Effector memory CD4-positive, alpha-beta T cell (primary cell): Measurements from ENCODE around the gene SEMA5A.

Experiments
- DNase-seq, 3 donors: peaks; one replicate each; pipeline ENCODE4 v3.0.0-alpha.2; 2020
- H3K27ac ChIP-seq: 2 replicates; pipeline ENCODE4 v1.7.0; 2013; ENCODE audit warnings: mild to moderate bottlenecking, low read length, moderate library complexity; ENCODE audit not compliant: insufficient read depth, poor library complexity, severe bottlenecking
- H3K27me3 ChIP-seq: replicated peaks from 2 replicates; pipeline ENCODE4 v1.7.0; 2013; ENCODE audit warnings: mild to moderate bottlenecking, low read length; ENCODE audit not compliant: insufficient read depth, control insufficient read depth, poor library complexity, severe bottlenecking
- H3K36me3 ChIP-seq: 2 replicates; pipeline ENCODE4 v1.7.0; 2013; ENCODE audit warnings: mild to moderate bottlenecking, low read length, moderate library complexity; ENCODE audit not compliant: control insufficient read depth, insufficient read depth
- H3K4me1 ChIP-seq: 2 replicates; pipeline ENCODE4 v1.7.0; 2013; ENCODE audit warnings: low read length, mild to moderate bottlenecking; ENCODE audit not compliant: control insufficient read depth, insufficient read depth, poor library complexity, severe bottlenecking
- H3K4me3 ChIP-seq: 2 replicates; pipeline ENCODE4 v1.7.0; 2013; ENCODE audit warnings: low read length, low read depth, mild to moderate bottlenecking; ENCODE audit not compliant: insufficient read depth, poor library complexity, severe bottlenecking
- H3K9me3 ChIP-seq: 2 replicates; pipeline ENCODE4 v1.7.0; 2013; ENCODE audit warnings: mild to moderate bottlenecking, low read length, moderate library complexity; ENCODE audit not compliant: control insufficient read depth

The SEMA5A gene

DNA sequence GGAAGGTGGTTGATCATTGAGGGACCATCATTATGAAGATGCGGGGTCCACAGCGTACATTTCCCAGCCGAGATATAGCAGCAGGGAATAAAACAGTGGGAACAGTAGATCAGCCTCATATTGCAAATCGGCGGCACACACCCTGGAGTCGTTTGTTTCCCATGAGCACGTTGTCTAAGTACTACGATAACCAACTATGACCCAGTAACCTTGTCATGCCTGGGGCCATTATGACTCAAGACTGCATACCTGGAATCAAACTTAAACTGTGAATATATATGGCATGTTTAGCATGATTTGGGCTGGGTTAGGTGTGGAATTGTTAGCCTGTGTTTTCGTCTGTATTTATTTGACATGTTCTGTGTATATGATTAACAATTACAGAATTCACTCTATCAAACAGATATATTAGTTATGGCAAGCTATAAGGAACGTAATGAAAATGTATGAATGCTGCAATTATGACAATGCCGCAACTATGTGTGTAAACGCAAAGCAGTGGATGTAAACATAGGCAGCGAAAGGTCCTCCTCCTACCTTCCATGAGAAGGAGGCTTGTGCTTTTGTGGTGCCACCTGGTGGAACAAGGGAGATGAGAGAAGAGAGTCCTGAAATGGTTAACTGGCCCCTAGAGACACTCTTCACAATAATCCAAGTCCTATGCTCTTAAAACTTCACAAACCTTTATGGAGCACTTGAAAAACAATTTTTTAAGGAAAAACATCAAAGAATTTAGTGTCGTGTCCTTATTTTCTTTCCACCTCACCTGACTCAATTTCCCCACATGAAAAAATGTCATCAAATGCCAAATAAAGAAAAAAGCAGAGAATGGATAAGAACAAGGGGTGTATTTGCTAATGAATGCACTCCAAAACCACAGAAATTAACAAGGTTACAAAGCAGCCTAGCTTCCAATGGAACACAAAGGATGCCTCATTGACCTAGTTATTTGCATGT, 47.1 kb downstream of the SEMA5A start:
- DNase-seq, result no peak
- H3K36me3 ChIP-seq, result no peaks in the 10 kb centered on the region

DNA sequence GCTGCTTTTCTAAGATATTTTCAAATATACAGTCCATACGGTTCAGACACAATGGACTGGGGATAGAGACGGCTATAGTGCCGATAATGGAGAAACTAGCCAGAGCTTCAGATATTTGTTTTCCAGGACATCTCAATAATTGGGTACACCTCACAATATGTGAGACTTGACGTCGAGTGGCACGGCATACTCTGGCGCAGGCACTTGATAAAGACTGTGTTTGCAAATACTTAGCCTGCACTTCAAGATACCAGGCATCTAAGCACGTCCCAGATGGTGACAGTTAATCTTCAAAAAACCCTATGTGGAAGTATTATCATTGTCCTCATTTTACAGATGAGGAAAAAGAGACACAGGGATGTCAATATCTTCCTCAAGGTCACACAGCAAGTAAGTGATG, 48.5 kb downstream of the SEMA5A start:
- Histone ChIP-seq H3K4me1 (no peaks in the 10 kb centered on the region), H3K27me3 (no peaks in the 10 kb centered on the region), H3K27ac (no peak overlapping the region), H3K36me3 (no peaks in the 10 kb centered on the region), H3K9me3 (no peaks in the 10 kb centered on the region), H3K4me3 (no peak overlapping the region)
- no peak for DNase-seq

More for the DNA sequence above, 47.1 kb downstream of the SEMA5A start:
- H3K27ac ChIP-seq, result no peak overlapping the region
- H3K9me3 ChIP-seq, result no peaks in the 10 kb centered on the region
- no peaks in the 10 kb centered on the region for H3K4me1 ChIP-seq
- H3K27me3 ChIP-seq, result no peaks in the 10 kb centered on the region
- no peak overlapping the region for H3K4me3 ChIP-seq

DNA sequence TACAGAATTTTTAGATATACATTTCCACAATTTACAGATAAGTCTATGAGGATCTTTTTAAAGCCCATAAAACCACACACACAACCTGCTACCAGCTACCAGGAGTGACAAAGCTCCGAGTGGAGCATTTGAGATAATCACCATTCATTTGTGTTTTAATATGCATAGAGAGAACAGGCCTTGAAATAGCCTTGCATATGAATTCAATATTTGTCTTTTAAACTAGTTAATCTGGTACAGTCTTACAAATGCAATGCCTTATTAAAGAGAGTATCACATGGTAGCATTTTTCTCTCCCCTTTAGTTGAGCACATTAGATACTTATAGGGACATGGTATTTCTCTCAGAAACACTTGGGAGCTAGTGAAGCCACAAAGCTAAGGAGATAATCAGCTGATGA, 49.1 kb downstream of the SEMA5A start:
- H3K27ac ChIP-seq, result no peak overlapping the region
- DNase-seq, result no peak
- no peaks in the 10 kb centered on the region for H3K9me3 ChIP-seq
- no peaks in the 10 kb centered on the region for H3K27me3 ChIP-seq
- H3K36me3 ChIP-seq, result no peaks in the 10 kb centered on the region
- no peaks in the 10 kb centered on the region for H3K4me1 ChIP-seq
- H3K4me3 ChIP-seq, result no peak overlapping the region

DNA sequence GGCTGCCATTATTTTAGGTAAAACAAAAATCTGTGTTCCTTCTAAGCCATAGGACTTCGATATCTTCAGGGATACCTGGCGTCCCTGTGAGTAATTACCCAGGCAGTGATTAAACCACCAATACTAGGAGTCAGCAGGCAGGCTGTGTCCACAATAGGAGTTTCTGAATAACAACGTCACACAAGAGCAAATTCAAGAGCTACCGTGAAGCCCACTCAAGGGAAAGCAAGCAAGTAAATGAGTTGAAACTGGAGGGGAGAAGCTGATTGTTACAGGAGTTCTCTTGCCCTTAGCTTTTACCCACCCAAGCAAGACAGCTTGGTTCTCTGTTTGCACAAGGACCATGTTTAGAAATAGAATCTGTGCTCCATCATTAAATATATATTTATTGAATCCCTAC, 50.8 kb downstream of the SEMA5A start:
- DNase-seq, result no peak
- Histone ChIP-seq H3K27ac (no peak overlapping the region), H3K4me1 (no peaks in the 10 kb centered on the region), H3K9me3 (no peaks in the 10 kb centered on the region), H3K36me3 (no peaks in the 10 kb centered on the region), H3K4me3 (no peak overlapping the region), H3K27me3 (no peaks in the 10 kb centered on the region)

DNA sequence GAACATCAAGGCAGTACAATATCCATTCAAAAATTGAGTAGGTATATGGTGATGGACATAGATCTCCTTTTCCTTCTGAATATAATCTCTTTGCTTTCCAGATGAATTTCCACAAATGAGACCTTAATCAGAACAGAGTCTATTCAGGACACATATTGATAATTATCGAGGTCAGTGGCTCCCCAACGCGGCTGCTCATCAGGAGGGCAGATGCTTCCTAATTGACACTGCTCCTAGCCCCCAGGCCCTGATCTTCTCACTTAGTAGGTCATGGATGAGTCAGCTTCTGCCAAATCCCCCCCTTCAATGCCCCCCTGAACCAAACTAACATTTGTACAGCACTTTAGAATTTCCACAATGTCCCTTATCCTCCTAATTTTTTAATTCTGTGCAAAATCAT, 51.6 kb downstream of the SEMA5A start:
- no peak for DNase-seq
- Histone ChIP-seq H3K36me3 (no peaks in the 10 kb centered on the region), H3K4me3 (no peak overlapping the region), H3K9me3 (no peaks in the 10 kb centered on the region), H3K27me3 (no peaks in the 10 kb centered on the region), H3K27ac (no peak overlapping the region), H3K4me1 (no peaks in the 10 kb centered on the region)

DNA sequence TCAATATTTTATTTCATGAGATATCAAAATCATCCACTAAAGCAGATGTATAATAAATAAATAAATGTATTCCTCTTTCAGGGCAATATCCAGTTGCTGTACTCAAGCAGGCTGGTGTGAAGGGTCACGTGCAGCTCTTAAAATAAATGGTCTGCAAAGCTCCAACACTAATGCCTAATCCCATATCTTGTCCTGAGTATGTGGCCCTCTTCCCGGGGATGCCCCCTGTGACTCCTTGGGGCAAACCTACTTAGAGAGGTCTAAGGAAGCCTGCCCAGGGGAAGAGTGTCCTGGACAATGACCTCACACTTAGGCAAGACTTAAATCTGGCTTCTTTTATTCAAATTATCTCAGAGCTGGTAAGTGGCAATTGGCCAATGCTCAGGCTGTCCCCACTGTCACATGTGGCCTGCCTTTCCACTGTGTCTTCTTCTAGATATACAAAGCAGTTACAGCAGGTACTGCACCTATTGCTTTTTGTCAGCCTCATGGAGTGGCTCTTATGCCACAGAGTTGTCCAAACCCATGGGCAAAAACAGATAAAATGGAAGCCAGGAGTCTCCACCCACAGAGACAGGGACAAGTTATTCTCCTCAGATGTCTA, 55.3 kb downstream of the SEMA5A start:
- H3K9me3 ChIP-seq, result no peaks in the 10 kb centered on the region
- no peak overlapping the region for H3K4me3 ChIP-seq
- no peak for DNase-seq

DNA sequence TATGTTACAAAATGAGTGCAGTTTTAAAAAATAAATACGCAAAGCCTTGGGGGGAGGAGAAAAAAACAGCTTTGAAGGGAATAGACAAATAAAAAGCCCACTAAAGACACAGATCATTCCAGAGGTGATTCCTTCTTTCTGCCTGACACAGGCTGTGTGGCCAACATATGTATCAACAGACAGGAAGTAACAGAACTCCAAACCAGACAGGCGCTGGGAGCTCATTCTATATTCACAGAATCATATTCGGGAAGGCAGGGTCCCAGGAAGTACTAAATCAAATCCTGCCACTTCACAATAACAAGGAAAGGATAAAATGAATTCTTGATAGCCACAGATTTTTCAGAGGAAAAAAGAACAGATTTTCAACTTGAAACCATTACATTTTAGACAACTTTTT, 62.1 kb downstream of the SEMA5A start:
- Histone ChIP-seq H3K4me1 (no peaks in the 10 kb centered on the region), H3K27ac (no peak overlapping the region), H3K27me3 (no peaks in the 10 kb centered on the region), H3K4me3 (no peak overlapping the region), H3K36me3 (no peaks in the 10 kb centered on the region), H3K9me3 (no peaks in the 10 kb centered on the region)
- DNase-seq, result no peak

More for the DNA sequence above, 55.3 kb downstream of the SEMA5A start:
- H3K27me3 ChIP-seq, result no peaks in the 10 kb centered on the region
- no peaks in the 10 kb centered on the region for H3K4me1 ChIP-seq
- no peak overlapping the region for H3K27ac ChIP-seq
- no peaks in the 10 kb centered on the region for H3K36me3 ChIP-seq

DNA sequence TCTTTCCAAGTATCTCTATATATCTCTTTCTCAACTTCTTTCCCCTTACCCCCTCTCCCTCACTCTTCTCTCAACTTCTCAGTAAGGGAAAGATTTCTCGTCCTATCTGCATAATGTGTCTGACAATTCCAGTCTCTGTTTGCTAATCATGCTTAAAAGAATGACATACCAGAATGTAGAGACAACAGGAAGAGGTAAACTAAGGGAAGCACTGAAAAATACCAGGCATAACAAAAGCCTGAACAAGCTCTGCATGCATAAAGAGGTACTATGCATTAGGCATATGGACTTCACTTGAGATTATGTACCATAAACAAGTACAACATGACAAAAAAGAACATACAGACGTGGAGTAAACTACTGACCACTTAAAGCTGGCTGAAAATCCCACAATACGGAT, 62.6 kb downstream of the SEMA5A start:
- no peak overlapping the region for H3K27ac ChIP-seq
- no peaks in the 10 kb centered on the region for H3K27me3 ChIP-seq
- H3K4me1 ChIP-seq, result no peaks in the 10 kb centered on the region
- no peak overlapping the region for H3K4me3 ChIP-seq
- H3K36me3 ChIP-seq, result no peaks in the 10 kb centered on the region
- DNase-seq, result no peak
- H3K9me3 ChIP-seq, result no peaks in the 10 kb centered on the region

DNA sequence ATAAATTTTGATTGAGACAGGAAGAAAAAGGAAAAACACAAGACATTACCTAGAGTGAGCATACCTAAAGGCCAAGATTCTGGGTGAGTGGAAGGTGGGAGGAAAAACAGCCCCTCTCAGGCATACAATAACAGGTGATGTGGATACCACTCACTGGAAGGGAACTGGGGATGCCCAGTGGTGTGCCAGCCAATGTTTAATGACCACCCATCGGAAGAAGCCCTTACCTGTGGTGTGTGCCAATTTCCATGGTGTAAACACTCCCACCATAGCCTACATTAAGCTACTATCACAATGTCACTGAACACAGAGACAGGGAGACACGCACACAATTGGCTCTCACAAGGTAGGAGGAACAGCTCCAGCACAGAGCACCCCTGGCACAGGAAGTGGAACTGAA, 63.5 kb downstream of the SEMA5A start:
- Histone ChIP-seq H3K27ac (no peak overlapping the region), H3K27me3 (no peaks in the 10 kb centered on the region)

DNA sequence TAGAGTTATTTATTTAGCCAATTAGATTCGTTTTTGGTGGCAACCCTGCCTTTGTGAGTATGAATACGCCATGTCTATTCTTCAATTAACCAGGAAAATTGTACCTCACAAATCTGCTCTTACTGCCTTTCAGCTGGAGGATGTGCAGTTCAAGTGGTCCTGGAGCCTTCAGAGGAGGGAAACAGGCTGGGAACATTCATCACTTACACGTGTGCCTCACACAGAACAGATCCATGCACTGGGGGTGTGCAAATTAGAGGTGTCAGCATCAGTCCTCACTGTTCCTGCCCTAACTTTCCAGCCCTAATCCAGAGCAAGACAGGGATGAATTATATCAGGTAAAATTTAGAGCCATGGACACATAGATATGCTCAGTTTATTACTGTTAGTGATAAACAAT, 65.4 kb downstream of the SEMA5A start:
- Histone ChIP-seq H3K4me1 (no peaks in the 10 kb centered on the region), H3K36me3 (no peaks in the 10 kb centered on the region), H3K9me3 (no peaks in the 10 kb centered on the region), H3K27ac (no peak overlapping the region), H3K4me3 (no peak overlapping the region), H3K27me3 (no peaks in the 10 kb centered on the region)
- DNase-seq, result no peak

More for the DNA sequence above, 63.5 kb downstream of the SEMA5A start:
- Histone ChIP-seq H3K9me3 (no peaks in the 10 kb centered on the region), H3K36me3 (no peaks in the 10 kb centered on the region), H3K4me1 (no peaks in the 10 kb centered on the region), H3K4me3 (no peak overlapping the region)
- DNase-seq, result no peak
